Mucosa of rectum (tissue), 2 donors: ENCODE measurements around the gene TSHZ3.

ENCODE experiments used
- H3K27ac ChIP-seq, 2 donors: one replicate each; pipeline ENCODE4 v1.7.0; 2013; ENCODE audit warnings: inconsistent platforms in 2 of 2, low read depth in 2 of 2, low read length in 2 of 2
- H3K27me3 ChIP-seq, 2 donors: one replicate each; pipeline ENCODE4 v1.7.0; 2013; ENCODE audit warnings: low read length in 2 of 2; ENCODE audit not compliant: control insufficient read depth in 2 of 2, insufficient read depth in 2 of 2
- H3K36me3 ChIP-seq, 2 donors: one replicate each; pipeline ENCODE4 v1.7.0; 2013; ENCODE audit warnings: low read length in 2 of 2; ENCODE audit not compliant: control insufficient read depth in 2 of 2, insufficient read depth in 2 of 2
- H3K4me1 ChIP-seq, 2 donors: one replicate each; pipeline ENCODE4 v1.7.0; 2013; ENCODE audit warnings: low read length in 2 of 2, mild to moderate bottlenecking in 1 of 2; ENCODE audit not compliant: control insufficient read depth in 2 of 2, insufficient read depth in 2 of 2
- H3K4me3 ChIP-seq, 2 donors: one replicate each; pipeline ENCODE4 v1.7.0; 2013; ENCODE audit warnings: low read length in 2 of 2
- H3K9ac ChIP-seq, 2 donors: one replicate each; pipeline ENCODE4 v1.7.0; 2013; ENCODE audit warnings: low read length in 2 of 2, low read depth in 1 of 2, mild to moderate bottlenecking in 1 of 2
- H3K9me3 ChIP-seq, 2 donors: one replicate each; pipeline ENCODE4 v1.7.0; 2013; ENCODE audit warnings: low read length in 2 of 2; ENCODE audit not compliant: control insufficient read depth in 2 of 2
- donor health status: healthy.
- donor health status: Normal muscosa, but diverticular disease.

Gene TSHZ3

GRCh38 chr19:31264041-31264778 is 85.0 kb downstream of the TSHZ3 start:
- H3K9me3 ChIP-seq: no peaks in the 10 kb centered on the region
- no peak overlapping the region for H3K4me3 ChIP-seq
- H3K27ac ChIP-seq: no peak overlapping the region
- H3K36me3 ChIP-seq: no peaks in the 10 kb centered on the region
- no peak overlapping the region for H3K9ac ChIP-seq
- no peaks in the 10 kb centered on the region for H3K4me1 ChIP-seq
- H3K27me3 ChIP-seq: no peaks in the 10 kb centered on the region

DNA sequence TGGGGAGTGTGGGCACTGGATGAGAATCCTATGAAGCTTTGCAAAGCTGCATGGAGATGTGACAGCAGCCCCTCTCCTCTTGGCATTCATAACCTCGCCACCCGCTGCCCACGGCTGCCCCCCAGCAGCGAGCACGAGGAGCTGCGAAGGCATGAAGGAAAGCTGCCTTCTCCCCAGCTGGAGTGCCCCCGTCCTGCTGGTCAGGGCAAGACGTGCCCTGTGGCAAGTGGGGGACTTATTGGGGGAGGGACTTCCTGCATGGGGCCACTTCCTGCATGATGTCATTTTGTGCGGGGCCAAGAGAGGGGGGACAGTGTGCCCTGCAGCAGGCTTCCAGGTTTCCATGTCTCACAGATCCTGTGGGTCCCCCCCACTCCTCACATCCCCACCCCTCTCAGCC is 85.9 kb downstream of the TSHZ3 start:
- no peak overlapping the region for H3K9ac ChIP-seq

GRCh38 chr19:31262725-31263191 is 86.5 kb downstream of the TSHZ3 start:
- Histone ChIP-seq H3K27ac (no peak overlapping the region), H3K4me1 (no peaks in the 10 kb centered on the region), H3K36me3 (no peaks in the 10 kb centered on the region), H3K4me3 (no peak overlapping the region), H3K9ac (no peak overlapping the region), H3K9me3 (no peaks in the 10 kb centered on the region), H3K27me3 (no peaks in the 10 kb centered on the region)

More for the DNA sequence above, 85.9 kb downstream of the TSHZ3 start:
- Histone ChIP-seq H3K4me3 (no peak overlapping the region), H3K4me1 (no peaks in the 10 kb centered on the region), H3K27ac (no peak overlapping the region), H3K27me3 (no peaks in the 10 kb centered on the region), H3K9me3 (no peaks in the 10 kb centered on the region), H3K36me3 (no peaks in the 10 kb centered on the region)

DNA sequence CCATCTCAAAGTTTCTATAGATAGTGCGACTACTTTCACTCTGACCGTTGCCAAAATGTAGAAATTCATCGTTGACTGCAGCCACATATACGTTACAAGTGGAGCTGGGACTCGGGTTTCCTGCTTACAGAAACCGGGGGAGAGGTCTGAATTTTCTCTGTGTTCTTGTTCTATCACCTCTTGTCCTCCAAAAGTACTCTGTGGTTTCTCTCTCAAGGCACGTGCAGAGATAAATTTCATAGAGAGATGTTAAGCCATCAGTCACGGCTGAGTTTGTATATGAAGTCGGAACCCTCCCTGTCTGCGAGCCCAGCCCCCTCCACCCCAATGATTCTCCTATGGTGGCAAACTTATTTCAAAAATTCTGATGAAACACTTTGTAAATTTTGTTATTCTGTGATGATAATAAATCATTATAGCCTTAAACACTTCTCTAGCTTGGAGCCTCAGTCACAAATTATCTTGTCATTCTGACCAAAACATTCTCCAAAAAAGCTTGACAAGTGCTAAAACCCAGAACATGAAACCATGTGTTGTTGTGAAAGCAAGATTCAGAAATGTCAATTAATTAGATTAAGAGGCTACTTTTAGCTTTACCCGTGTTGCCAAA is 87.5 kb downstream of the TSHZ3 start:
- H3K27me3 ChIP-seq: no peaks in the 10 kb centered on the region
- no peaks in the 10 kb centered on the region for H3K36me3 ChIP-seq
- no peak overlapping the region for H3K9ac ChIP-seq
- no peak overlapping the region for H3K4me3 ChIP-seq
- no peaks in the 10 kb centered on the region for H3K4me1 ChIP-seq
- no peak overlapping the region for H3K27ac ChIP-seq
- H3K9me3 ChIP-seq: no peaks in the 10 kb centered on the region

GRCh38 chr19:31261019-31261602 is 88.1 kb downstream of the TSHZ3 start:
- Histone ChIP-seq H3K27me3 (no peaks in the 10 kb centered on the region), H3K9me3 (no peaks in the 10 kb centered on the region), H3K36me3 (no peaks in the 10 kb centered on the region), H3K4me1 (no peaks in the 10 kb centered on the region), H3K27ac (no peak overlapping the region), H3K9ac (no peak overlapping the region), H3K4me3 (no peak overlapping the region)

GRCh38 chr19:31260171-31260933 is 88.9 kb downstream of the TSHZ3 start:
- H3K36me3 ChIP-seq: no peaks in the 10 kb centered on the region
- H3K9ac ChIP-seq: no peak overlapping the region
- H3K27me3 ChIP-seq: no peaks in the 10 kb centered on the region
- no peaks in the 10 kb centered on the region for H3K9me3 ChIP-seq
- H3K4me3 ChIP-seq: no peak overlapping the region
- no peak overlapping the region for H3K27ac ChIP-seq
- H3K4me1 ChIP-seq: no peaks in the 10 kb centered on the region

GRCh38 chr19:31258211-31259052 is 90.8 kb downstream of the TSHZ3 start:
- H3K4me1 ChIP-seq: no peaks in the 10 kb centered on the region
- no peak overlapping the region for H3K27ac ChIP-seq
- no peak overlapping the region for H3K9ac ChIP-seq

GRCh38 chr19:31257426-31258130 is 91.7 kb downstream of the TSHZ3 start:
- no peak overlapping the region for H3K27ac ChIP-seq
- no peaks in the 10 kb centered on the region for H3K27me3 ChIP-seq
- no peaks in the 10 kb centered on the region for H3K4me1 ChIP-seq
- H3K4me3 ChIP-seq: no peak overlapping the region
- no peak overlapping the region for H3K9ac ChIP-seq
- no peaks in the 10 kb centered on the region for H3K36me3 ChIP-seq
- H3K9me3 ChIP-seq: no peaks in the 10 kb centered on the region

More at GRCh38 chr19:31258211-31259052, 90.8 kb downstream of the TSHZ3 start:
- Histone ChIP-seq H3K36me3 (no peaks in the 10 kb centered on the region), H3K4me3 (no peak overlapping the region), H3K27me3 (no peaks in the 10 kb centered on the region), H3K9me3 (no peaks in the 10 kb centered on the region)

DNA sequence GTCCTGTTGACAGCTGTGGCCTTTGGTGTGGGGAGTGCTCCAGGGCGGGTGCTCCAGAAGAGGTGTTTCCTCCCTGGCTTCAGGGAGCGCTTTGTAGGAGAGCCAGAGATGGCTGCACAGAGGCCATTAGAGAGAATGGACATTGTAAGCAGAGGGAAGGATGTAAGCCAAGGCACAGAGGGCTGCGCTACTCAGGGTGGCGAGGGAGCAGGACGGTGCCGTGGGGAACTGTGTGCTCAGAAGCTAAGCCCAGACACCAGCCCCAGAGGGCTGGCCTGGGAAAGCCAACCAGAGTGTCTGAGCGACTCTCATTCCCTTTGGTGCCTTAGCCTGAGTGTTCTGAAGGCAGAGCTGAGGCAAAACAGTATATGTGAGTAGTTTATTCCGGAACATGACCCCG is 92.2 kb downstream of the TSHZ3 start:
- H3K36me3 ChIP-seq: no peaks in the 10 kb centered on the region
- no peak overlapping the region for H3K4me3 ChIP-seq
- no peak overlapping the region for H3K27ac ChIP-seq
- H3K9ac ChIP-seq: no peak overlapping the region
- H3K27me3 ChIP-seq: no peaks in the 10 kb centered on the region
- no peaks in the 10 kb centered on the region for H3K4me1 ChIP-seq
- no peaks in the 10 kb centered on the region for H3K9me3 ChIP-seq
